GM12801 (cell line): ENCODE results near the gene TMEM59L.

Experiments used
- CTCF ChIP-seq: IDR thresholded peaks from one replicate; pipeline ENCODE4 v1.5.1; 2011; ENCODE audit warnings: control low read depth; ENCODE audit not compliant: insufficient read length; ENCODE audit errors: extremely low read depth

TMEM59L gene

GRCh38 chr19:18650021-18650390 is 37.3 kb downstream of the TMEM59L start:
- no peak for TF ChIP-seq CTCF

DNA sequence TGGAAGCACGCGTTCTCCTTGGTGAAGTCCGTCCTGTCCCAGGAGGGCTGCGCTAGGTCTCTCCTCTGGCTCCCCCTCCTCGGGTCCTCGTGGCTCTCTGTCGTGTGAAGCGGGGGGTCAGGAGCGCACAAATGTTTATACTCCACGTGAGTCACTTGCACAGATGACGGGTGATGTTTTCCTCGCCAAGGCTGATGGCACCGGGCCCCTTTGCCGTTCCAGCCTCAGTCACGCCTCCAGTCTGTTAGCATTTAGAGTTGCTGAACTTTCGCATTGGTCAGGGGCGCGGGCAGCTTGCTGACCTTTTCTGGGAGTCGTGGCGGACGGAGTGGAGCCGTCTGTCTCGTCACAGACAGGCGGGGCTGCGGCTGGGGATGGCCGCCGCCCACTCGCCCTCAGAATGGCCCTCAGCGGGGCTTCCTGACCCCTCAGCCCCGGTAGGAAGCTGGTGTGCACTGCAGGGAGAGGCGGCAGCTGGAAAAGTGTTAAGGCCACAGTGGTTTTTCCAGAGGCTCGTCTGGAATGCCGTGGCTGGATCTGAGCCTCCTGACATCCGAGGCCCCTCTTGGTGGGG is 37.9 kb downstream of the TMEM59L start:
- TF ChIP-seq CTCF: no peak

- TF ChIP-seq CTCF: no peak
Observed at GRCh38 chr19:18651300-18651699, 38.6 kb downstream of the TMEM59L start.

DNA sequence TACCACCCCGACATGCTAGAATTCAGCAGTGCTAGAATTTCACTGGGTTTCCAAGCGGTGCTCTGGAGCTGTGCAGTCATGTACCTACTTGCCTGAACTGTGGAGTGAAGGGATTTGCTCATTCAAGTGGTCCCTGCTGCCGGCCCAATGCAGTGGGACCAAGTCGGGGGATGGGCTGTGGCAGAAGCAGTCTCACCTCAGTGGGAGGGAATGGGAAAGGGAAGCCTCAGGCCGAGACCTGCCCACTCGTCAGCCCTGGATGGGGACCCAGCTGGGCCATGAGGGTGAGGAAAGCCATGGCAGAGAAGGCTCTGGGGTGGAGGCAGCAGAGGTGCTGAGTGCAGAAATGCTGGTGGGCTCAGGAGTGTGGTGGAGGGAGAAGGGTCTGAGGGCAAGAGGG is 39.1 kb downstream of the TMEM59L start:
- no peak for TF ChIP-seq CTCF

GRCh38 chr19:18653853-18654252 is 41.2 kb downstream of the TMEM59L start:
- no peak for TF ChIP-seq CTCF

DNA sequence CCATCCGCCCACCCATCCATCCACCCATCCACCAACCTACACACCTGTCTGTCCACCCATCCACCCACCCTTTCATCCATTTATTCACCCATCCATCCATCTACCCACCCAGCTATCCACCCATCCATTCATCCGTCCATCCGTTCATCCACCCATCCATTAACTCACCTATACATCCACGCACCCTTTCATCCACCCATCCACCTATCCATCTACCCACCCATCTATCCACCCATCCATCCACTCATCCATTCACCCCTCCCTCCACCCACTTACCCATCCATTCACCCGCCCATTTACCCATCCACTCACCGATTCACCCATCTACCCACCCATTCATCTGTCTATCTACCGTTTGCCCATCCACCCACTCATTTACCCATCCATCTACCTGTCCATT is 41.8 kb downstream of the TMEM59L start:
- TF ChIP-seq CTCF: no peak

DNA sequence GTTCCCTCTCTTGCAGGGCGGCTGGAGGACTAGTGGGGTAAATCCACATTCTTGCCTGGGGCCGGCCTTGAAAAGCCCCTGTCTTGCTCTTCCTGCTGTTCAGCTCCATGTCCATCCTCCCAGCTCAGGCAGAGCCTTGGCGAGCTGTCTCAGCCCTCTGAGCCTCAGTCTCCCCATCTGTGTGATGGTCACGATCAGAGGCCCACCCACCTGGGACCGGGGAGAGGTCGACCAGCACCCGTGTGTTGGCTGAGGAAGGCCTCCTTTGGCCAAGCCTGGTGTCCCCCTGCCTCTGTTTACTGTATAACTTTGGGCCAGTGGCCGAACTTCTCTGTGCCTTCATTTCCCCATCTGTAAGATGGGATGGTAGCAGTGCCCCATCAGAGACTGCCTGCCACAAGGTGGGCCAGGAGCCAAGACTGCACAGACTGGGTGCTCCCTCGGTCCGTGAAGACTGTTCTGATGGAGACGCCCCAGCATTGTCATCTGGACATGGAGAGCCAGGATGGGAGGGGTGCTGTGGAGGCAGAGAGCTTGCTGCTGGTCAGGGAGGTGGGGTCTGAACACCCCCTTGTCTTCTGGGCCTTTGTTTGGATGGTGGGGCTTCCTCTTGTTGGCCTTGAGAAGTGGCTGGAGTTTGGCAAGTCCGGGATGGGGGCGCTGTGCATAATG is 42.6 kb downstream of the TMEM59L start:
- TF ChIP-seq CTCF: no peak
